Panc1 (cell line): ENCODE results near the gene AVPI1.

Experiments
- CTCF ChIP-seq: fragments of 450-650 bp; IDR thresholded peaks from 2 replicates; pipeline ENCODE4 v1.5.1; 2017; ENCODE audit warnings: mild to moderate bottlenecking
- TCF7L2 ChIP-seq: IDR thresholded peaks from 2 replicates; pipeline ENCODE4 v1.6.1; 2011; ENCODE audit warnings: mild to moderate bottlenecking, low read depth, low read length, inconsistent platforms

GRCh38 chr10:97703398-97704067 is 16.5 kb upstream of the AVPI1 start:
- no peak for TF ChIP-seq CTCF
- TF ChIP-seq TCF7L2, result no peak
